NCI-H69 (cell line): ENCODE measurements around the gene SPEN.
A peak's percentile ranks its signal among the peaks of the same experiment; 100 is the strongest.
"Not testable (repeated sequence)": the region's sequence is repeated elsewhere in the genome, so short reads cannot be mapped to it uniquely, and the experiment has no call there.

Experiments
- DNase-seq: peaks from one replicate; lab custom pipeline; 2025; lab: John Stamatoyannopoulos, UW

SPEN gene, protein sequence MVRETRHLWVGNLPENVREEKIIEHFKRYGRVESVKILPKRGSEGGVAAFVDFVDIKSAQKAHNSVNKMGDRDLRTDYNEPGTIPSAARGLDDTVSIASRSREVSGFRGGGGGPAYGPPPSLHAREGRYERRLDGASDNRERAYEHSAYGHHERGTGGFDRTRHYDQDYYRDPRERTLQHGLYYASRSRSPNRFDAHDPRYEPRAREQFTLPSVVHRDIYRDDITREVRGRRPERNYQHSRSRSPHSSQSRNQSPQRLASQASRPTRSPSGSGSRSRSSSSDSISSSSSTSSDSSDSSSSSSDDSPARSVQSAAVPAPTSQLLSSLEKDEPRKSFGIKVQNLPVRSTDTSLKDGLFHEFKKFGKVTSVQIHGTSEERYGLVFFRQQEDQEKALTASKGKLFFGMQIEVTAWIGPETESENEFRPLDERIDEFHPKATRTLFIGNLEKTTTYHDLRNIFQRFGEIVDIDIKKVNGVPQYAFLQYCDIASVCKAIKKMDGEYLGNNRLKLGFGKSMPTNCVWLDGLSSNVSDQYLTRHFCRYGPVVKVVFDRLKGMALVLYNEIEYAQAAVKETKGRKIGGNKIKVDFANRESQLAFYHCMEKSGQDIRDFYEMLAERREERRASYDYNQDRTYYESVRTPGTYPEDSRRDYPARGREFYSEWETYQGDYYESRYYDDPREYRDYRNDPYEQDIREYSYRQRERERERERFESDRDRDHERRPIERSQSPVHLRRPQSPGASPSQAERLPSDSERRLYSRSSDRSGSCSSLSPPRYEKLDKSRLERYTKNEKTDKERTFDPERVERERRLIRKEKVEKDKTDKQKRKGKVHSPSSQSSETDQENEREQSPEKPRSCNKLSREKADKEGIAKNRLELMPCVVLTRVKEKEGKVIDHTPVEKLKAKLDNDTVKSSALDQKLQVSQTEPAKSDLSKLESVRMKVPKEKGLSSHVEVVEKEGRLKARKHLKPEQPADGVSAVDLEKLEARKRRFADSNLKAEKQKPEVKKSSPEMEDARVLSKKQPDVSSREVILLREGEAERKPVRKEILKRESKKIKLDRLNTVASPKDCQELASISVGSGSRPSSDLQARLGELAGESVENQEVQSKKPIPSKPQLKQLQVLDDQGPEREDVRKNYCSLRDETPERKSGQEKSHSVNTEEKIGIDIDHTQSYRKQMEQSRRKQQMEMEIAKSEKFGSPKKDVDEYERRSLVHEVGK (N-terminal part only)

DNA sequence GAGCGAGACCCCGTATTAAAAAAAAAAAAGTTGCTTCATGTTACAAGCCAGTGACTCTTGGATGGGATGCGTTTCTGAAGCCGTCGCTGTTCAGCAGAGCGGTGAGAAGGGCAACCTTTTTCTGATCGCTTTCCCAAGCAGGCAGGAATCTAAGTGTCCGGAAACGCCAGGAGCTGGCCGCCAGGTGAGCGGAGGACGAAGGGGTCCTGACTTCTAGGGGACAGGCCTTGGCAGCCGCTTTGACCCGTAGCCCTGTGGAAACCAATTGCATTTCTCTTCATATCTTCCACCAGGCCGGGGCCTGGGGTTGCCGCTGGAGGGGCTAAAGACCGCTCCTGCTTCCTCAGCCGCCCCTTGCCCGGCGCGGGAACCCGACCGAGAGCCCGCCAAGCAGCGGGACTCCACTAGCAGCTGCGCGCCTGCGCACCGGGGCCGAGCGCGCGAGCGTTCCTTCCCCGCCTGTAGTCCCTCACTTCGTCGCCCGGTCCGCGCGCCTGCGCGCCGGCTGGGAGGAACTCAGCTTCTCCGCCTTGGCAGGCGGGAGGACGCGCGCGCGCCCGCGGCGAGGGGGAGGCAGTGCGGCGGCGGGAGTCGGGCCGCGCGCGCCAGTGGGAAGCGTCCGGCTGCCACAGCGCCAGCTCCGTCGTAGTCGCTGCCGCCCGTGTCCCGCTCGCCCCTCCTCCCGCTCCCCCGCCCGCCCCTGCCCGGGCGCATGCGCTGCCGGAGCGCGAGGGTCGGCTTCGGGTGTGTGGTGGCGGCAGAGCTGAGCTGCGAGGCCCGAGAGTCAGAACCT, at the start of gene SPEN:
SPEN (plus strand) TSS at position 608 of the 793 bp plus-strand sequence. CDS start 361 bp downstream, outside the sequence.
- peak; percentile 98 for DNase-seq

DNA sequence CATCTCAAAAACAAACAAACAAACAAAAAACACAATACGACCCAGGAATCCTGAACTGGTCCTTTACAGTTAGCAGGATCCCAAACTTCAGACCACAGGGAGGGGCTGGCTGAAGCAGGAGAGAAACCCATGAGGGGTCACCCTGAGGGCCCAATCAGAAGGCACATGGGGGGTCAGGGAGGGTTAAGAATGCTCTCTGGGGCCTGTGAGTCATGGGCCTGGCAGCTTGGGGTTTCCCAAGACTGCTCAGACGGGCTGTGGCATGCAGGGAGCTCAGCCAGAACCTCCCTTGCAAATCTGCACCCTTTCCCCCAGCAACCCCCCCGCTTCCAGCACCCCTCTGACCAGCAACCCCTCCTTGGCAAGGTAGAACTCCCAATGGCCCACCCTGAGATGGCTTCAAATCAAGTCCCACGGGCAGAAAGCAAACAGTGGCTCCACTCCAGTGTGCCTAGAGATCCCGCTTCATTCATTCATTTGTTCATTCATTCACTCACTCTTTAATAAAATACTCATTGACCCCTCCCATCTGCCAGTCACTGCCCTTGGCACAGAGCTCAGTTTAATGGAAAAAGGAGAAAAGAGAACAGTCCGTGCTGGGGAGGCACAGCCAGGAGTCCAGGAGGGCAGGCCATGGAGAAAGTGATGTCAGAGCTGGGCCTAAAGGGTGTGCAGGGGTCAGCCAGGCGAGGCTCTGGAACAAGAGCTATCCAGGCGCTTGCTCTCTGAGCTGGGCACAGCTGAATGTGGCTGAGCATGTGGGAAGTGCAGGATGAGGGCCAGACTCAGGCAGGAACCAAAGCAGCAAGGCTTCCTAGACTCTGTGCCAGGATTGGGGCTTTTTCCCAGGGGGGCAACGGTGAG, 48.3 kb upstream of the SPEN start:
- no peak for DNase-seq

DNA sequence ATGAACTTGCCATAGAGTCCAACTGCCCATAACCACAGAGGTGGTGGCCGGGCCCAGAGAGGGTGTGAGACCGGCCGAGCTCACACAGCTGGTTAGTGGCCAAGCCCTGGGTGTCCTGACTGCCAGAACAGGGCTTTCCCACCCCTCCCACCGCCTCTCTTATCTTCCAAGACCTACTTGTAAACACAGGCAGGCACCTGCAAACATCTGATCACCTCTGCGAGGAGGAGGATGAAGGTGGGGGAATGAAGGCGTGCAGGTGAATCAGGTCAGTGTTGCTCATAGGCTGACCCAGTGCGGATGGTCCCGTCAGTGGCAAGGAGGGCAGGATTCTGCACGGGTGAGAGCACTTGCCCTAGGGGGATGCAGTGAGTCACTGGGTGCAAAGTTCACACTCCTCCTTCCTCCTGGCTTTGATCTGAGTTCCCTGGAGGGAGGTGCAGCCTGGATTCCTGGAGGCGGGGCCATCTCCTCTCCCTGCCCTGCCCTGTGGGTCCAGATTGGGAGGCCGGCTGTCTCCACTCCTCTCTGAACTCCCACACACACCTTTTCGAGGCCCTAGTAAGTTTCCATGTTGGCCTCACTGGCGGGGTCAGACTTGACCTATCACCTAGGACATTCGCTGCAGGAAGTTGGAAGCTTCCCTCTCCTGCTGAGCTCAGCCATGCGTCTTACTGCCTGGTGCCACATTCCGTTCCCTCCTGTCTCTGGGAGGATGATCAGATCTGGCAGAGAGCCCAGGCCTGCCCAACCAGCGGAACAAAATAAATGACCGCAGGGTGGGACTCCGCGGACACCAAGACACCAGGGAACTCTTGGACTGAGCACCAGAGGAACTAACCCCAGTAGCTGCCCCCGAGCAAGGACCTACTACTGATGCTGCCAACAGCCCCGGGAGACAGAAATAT, 47.3 kb upstream of the SPEN start:
- peak; percentile 83 for DNase-seq

DNA sequence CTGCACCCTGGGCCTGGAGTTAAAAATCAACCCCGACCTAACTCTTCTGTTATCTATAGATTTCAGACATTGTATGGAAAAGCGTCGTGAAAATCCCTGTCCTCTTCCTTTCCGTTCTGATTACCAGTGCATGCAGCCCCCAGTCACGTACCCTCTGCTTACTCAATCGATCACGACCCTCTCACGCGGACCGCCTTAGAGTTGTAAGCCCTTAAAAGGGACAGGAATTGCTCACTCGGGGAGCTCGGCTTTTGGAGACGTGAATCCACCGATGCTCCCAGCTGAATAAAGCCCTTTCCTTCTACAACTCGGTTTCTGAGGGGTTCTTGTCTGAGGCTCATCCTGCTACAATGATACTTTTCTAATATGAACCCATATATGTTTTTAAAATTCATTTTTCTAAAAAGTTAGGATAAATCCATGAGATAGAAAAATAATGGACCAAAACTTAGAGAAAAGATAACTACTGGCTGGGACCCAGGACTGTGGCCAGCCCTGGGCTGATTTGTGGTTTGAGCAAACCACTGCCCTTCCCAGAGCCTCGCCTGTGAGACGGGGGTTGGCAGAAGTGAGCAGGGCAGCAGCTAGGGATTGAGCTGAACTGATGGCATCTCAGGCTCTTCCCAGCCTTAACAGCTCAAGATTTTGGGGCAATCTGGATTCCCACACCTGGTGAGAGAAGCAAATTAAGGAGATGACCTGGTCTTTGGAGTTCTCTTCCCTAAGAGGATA, 45.1 kb upstream of the SPEN start:
- DNase-seq: no peak

DNA sequence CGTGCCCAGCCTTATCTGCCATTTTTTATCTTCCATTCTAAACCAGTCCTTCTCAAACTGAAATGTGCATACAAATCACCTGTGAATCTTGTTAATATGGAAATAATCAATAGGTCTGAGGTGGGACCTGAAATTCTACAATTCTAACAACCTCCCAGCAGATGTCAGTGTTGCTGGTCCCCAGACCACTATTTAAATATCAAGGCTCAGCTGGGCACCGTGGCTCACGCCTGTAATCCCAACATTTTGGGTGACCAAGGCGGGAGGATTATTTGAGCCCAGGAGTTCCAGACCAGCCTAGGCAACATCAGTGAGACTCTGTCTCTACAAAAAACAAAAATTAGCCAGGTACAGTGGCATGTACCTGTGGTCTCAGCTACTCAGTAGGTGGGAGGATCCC, 44.1 kb upstream of the SPEN start:
- peak; percentile 53 for DNase-seq

DNA sequence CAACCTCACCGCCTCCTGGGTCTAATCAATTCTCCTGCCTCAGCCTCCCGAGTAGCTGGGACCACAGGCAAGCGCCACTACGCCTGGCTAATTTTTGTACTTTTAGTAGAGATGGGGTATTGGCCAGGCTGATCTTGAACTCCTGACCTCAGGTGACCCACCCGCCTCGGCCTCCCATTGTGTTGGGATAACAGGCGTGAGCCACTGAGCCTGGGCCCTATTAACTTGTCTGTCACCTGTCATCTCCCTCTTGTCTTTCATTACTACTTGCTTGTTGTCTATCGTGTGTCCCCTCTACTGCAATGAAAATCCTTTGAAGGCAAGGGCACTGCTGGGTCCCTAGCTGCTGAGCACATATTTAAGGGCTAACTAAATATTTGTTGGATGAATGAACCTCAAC, 43.4 kb upstream of the SPEN start:
- DNase-seq: no peak

DNA sequence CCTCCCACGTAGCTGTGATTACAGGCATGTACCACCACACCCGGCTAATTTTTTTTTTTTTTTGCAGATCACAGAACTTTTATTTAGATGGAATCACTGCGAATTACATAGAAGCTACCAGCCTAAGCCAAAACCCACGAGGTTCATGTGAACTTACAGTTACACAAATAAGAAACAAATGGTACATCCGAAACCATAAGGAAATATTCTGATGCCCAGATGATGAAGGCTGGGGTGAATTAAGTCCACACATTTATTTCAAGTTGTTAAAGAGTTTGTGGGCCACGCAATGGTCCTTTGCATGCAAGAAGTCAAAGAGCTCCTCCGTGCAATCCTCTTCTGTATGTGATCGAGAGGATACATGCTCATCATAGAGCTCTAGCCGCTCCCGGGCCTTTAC, 40.4 kb upstream of the SPEN start:
- DNase-seq: no peak

DNA sequence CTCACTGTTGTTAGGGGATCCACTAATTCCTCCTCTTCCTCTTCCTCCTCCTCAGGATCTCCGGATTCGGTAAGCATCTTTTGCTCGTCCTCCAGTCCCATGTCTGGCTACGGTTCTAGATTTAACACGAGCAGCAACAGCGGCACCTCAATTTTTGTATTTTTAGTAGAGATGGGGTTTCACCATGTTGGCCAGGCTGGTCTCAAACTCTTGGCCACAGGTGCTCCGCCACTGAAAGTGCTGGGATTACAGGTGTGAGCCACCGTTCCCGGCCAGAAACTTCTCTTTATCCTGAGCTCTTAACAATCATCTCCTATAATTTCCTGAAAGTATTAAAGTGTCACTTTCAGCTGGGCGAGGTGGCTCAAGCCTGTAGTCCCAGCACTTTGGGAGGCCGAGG, 40.0 kb upstream of the SPEN start, which contains the start of gene UQCRHL:
UQCRHL (minus strand) TSS at position 101 of the 400 bp plus-strand sequence; CDS start at position 101, 0 bp downstream.
- DNase-seq: not testable (repeated sequence)

DNA sequence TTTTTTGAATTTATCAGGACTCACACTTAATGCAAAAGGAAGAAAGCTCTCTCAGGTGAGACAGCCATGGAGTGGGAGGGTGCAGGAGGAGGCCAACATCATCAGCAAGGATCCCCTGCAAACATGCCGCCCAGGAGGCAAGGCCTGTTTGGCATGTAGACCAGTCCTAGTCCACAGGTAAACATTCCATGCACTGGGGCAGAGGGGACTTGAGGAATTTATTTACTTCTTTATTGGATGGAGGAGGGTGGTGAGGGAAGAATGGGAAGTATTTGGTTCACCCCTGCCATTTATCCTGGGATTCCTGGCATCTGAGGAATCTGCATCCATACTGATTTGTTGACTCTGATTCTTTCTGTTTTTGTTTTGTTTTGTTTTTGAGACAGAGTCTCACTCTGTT, 38.6 kb upstream of the SPEN start:
- no peak for DNase-seq

DNA sequence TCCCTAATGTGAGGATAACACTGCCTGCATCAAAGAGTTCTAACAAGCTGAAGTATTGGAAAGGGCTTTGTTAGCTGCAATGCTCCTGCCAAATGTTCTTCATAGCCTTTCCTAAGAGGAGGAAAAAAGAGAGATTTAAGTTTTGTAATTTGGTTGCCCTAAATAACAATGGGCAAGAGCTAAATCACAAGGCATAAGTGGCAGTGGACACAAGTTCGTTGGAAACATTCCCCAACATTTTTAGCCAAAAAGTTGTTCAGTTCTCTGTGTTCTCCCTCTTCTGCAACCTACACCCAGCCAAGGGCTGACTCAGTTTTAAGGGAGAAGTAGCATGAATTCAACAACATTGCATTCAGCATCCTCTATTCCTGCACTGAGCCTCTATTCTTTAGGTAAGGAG, 37.4 kb upstream of the SPEN start:
- DNase-seq: no peak

DNA sequence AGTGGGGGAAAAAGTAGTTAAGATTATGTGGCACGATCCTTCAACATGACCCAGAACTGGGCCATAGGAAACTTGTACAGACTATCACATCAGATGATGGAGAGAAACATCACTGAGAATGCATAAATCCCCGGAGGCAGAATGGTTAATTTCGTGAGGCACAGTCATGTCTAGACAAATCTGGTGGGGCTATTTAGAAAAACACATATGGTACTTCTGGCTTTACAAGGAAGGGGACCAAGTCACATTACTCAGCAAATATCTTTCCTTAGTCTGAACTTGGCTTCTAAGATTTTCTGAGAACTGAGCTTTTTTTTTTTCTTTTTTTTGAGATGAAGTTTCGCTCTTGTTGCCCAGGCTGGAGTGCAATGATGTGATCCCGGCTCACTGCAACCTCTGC, 30.8 kb upstream of the SPEN start:
- no peak for DNase-seq

DNA sequence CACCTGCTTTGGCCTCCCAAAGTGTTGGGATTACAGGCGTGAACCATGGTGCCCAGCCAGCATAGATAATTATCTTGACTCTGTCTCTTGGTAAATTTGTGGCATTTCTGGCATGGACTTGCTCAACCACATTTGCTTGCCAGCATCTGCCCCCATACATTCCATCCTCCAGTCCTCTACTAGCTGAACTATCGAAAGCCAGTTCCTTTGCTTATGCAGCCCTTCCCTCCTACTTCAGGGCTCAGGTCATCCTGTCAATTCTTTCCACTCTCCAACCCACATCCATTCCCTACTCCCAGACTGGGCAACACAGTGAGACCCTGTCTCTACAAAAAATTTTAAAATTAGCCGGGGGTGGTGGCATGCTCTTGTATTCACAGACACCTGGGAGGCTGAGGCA, 27.0 kb upstream of the SPEN start:
- DNase-seq: no peak

DNA sequence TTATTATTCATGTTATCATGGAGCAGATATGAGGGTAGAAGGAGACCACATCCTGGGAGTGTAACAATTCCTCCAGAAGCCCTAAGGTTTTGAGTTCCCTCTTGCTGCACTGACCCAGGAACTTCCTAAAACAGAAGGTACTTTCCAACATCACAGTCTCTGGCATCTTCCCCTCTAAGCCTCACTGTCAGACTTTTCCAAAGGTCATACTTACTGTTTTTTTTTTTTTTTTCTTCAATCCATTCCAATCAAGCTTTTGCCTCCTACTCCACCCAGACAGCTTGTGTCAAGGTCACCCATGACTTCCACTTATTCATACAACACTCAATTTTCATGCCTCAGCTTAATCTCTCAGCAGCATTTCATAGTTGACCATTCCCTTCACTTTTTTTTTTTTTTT, 21.7 kb upstream of the SPEN start:
- no peak for DNase-seq

DNA sequence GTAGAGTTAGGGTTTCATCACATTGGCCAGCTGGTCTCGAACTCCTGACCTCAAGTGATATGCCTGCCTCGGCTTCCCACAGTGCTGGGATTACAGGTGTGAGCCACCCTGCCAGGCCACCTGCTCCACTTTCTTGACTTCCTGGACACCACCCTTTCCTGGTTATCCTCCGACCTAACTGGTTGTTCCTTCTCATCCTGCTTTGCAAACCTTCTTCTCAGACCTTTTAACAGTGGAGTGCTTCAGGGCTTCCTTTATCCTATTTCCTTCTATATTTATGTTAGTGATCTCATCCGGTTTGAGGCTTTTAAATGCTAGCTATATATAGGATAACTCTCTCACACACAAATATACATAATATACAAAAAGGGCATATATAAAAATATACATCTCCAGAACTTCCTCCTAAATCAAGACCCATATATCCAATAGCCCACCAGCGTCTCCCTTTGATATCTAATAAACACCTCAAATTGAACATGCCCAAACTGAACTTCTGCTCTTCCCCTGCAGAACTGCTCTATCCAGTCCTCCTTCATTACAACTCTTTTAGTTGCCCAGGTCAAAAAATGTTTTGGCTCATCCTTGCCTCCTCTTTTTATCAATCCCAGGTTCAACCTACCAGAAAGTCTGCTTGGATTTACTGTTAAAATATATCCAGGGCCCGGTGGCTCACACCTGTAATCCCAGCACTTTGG, 20.5 kb upstream of the SPEN start:
- peak; percentile 6 for DNase-seq

DNA sequence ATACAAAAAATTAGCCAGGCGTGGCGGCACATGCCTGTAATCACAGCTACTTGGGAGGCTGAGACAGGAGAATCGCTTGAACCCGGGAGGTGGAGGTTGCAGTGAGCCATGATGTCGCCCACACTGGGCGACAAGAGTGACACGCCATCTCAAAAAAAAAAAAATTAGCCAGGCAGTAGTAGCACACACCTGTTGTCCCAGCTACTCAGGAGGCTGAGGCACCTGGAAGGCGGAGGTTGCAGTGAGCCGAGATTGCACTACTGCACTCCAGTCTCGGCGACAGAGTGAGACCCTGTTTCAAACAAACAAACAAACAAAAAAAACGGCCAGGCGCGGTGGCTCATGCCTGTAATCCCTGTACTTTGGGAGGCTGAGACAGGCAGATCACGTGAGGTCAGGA, 19.9 kb upstream of the SPEN start:
- not testable (repeated sequence) for DNase-seq

DNA sequence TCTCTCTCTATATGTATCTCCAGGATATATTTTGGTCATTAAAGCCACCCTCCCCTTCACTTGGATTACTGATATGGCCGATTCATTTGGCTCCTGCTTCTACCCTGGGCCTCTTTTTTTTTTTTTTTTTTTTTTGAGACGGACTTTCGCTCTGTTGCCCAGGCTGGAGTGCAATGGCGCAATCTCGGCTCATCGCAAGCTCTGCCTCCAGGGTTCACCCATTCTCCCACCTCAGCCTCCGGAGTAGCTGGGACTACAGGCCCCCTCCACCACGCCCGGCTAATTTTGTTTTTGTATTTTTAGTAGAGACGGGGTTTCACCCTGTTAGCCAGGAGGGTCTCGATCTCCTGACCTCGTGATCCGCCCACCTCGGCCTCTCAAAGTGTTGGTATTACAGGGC, 18.6 kb upstream of the SPEN start:
- not testable (repeated sequence) for DNase-seq

DNA sequence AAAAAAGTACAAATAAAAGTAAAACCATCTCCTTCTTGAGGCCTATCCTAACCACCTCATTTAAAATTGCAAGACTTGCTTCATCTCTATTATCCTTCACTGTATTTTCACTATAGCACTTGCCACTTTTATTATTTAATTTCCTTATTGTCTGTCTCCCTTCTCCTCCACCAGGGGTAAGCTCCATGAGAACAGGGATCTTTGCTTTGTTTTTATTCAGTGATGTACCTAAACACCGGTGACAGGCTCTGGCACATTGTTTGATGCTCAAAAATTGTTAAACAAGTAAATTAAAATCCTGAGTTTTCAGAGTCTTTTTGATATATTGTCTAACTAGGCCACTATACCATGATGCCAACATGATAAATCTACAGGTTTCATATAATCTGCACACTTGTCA, 17.2 kb upstream of the SPEN start:
- DNase-seq: no peak

DNA sequence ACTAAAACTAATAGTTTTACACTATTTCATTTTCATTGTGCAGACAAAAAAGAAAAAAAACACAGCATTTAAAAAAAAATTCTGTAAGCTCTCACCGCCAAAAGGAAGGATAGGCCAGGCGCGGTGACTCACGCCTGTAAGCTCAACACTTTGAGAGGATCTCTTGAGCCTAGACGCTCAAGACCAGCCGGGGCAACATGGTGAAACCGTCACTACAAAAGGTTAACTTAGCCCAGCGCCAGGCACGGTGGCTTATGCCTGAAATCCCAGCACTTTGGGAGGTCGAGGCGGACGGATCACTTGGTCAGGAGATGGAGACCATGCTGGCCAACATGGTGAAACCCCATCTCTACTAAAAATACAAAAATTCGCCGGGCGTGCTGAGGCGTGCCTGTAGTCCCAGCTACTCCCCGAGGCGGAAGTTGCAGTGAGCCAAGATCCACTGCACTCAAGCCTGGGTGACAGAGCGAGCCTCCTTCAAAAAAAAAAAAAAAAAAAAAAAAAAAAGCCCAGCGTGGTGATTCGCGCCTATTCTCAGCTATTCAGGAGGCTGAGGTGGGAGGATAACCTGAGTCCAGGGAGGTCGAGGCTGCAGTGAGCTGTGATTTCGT, 14.3 kb upstream of the SPEN start:
- peak; percentile 72 for DNase-seq
